ENCODE measurements around the gene DGKI.

Gene DGKI

GRCh38 chr7:137345799-137346449, 500.9 kb downstream of the DGKI start:
- DNase-seq (ENCODE audit: low spot score), result no peak

GRCh38 chr7:137343281-137343841, 503.4 kb downstream of the DGKI start, which contains the start of gene PTN:
PTN (minus strand) TSS chr7:137343733; CDS start chr7:137254973, 88,760 bp downstream.
- peak; percentile 63 for DNase-seq (ENCODE audit: low spot score)

- peak; percentile 11 for DNase-seq (ENCODE audit: low spot score)
Observed at GRCh38 chr7:137342828-137343261, 503.9 kb downstream of the DGKI start.

GRCh38 chr7:137342265-137342664, 504.5 kb downstream of the DGKI start:
- DNase-seq (ENCODE audit: low spot score), result peak; percentile 9

- DNase-seq (ENCODE audit: low spot score), result no peak
Observed at GRCh38 chr7:137337902-137338301, 508.9 kb downstream of the DGKI start.

- no peak for DNase-seq (ENCODE audit: low spot score)
Observed at GRCh38 chr7:137335814-137336213, 511.0 kb downstream of the DGKI start.

GRCh38 chr7:137331378-137331777, 515.4 kb downstream of the DGKI start:
- DNase-seq (ENCODE audit: low spot score), result peak; percentile 27
